DMS114 treated with DMSO at 0.1 percent for 48 hours (cell line): ENCODE measurements around the gene MOBP.
"Not testable (repeated sequence)": the region's sequence is repeated elsewhere in the genome, so short reads cannot be mapped to it uniquely, and the experiment has no call there.

Source experiments
- DNase-seq: peaks from one replicate; lab custom pipeline; 2025; ENCODE audit not compliant: unreplicated experiment; lab: John Stamatoyannopoulos, UW

Gene MOBP

GRCh38 chr3:39467394-39468107, at the start of gene MOBP:
Gene MOBP, plus strand, starts transcription at chr3:39467680. Its CDS starts 34,390 bp downstream, at chr3:39502070.
- DNase-seq = no peak

- DNase-seq = not testable (repeated sequence)
These were observed 48.8 kb upstream of the MOBP start for GRCh38 chr3:39418556-39419225.

- DNase-seq = no peak
These were observed 47.7 kb upstream of the MOBP start for GRCh38 chr3:39419742-39420315.

DNA sequence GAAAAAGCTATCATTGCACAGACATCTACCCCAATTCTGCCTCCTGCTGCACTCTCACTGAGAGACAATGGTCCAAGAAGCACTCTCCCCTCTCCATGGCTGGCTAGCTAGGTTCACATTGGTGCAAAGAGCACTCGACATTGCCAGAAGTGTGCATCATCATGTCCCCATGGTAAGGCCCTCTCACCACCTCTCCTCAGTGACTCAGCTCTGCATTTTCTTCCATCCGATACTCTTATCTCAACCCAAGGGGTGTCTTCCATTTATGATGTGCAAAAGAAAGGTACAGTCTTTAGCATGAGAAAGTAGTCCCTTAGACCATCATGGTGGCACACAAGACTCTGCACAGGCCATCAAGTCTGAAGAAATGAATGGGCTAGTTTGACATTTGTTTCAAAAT, 46.9 kb upstream of the MOBP start:
- DNase-seq = no peak

DNA sequence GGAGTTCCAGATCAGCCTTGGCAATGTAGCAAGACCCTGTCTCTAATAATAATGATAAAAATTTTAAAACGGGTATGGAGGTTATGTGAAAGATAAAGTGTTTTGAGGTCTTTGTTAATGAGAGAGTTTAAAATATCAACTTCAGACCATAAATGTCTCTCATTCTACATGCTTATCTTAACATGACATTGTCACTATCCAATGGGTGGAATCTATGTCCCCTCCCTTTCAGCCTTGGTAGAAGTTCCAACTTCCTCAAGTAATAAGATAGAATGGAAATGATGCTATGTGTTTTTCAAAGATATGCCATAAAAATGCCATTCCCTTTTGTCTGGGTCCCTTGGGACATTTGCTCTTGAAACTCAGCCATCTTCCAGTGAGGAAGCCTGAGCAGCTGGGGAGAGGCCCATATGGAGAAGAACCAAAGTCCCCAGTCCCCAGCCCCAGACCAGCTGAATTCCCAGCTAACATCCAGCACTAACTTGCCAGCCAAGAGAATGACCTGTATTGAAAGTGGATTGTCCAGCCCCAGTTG, 44.0 kb upstream of the MOBP start:
- DNase-seq = no peak

DNA sequence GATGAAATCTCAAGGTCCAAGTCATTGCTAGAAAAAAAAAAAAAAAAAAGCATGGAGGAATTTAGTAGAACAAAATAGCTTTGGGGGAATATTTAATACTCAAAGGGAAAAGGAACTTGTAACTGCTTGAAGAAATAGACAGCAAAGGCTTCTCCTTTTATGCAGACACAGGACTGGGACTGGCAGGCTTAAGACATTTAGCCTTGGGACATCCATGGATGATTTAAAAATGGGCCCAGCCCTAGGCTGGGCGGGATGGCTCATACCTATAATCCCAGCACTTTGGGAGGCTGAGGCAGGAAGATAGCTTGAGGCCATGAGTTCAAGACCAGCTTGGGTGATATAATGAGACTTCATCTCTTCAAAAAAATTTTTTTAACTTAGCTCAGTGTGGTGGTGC, 41.2 kb upstream of the MOBP start:
- no peak for DNase-seq

- DNase-seq = no peak
These were observed 40.0 kb upstream of the MOBP start for GRCh38 chr3:39427506-39427905.

DNA sequence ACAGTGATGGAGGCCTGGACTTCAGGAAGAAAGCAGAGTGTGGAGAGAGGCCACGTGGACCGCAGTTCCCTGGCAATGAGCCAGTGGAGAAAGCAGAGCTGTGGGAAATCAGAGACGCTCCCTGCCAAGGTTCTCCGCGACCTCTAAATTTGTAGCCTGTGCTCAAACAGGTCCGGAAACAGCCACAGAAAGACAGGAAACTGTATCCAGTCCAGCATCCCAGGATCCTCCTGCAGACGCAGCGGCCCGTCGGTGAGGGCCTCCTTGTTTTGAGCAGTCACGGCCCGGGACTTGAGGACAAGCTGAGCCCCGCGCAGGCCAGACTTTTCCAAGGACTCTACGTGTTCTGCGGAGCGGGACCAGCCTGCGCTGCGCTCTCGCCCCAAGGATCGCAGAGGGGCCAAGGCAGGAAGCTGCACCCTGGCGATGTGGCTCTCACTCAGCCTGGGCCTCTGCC, 38.7 kb upstream of the MOBP start:
- DNase-seq = no peak

DNA sequence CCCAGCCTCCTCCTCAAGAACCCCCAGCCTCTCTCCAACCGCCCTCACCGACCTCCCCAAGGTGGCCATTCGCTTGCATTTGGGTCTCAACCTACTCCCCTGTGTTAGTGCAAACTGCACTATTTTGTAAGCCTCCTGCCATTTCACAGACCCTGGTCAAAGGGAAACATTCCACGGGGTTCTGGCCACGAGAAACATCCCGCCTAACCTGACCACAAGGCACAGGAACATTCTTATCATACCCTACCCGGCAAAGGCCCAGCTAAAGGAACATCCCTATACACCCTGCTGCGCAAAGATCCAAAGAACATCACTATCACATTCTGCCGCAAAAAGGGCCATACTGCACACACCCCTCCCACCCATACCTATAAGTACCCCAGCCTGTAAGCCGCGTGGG, 38.0 kb upstream of the MOBP start:
- no peak for DNase-seq

DNA sequence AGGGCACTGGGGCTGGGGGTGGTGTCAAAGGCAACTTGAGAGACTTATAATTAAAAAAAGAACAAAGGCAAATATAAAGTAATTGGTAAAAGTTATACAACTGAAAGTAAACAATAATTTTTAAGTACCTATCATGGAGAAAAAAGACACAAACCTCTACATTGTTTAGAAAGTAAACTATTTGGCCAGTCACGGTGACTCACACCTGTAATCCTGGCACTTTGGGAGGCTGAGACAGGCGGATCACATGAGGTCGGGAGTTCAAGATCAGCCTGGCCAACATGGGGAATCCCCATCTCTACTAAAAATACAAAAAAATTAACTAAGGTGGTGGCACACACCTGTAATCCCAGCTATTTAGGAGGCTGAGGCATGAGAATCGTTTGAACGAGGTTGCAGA, 35.1 kb upstream of the MOBP start:
- DNase-seq = no peak

GRCh38 chr3:39433642-39434041, 33.8 kb upstream of the MOBP start:
- DNase-seq = no peak

DNA sequence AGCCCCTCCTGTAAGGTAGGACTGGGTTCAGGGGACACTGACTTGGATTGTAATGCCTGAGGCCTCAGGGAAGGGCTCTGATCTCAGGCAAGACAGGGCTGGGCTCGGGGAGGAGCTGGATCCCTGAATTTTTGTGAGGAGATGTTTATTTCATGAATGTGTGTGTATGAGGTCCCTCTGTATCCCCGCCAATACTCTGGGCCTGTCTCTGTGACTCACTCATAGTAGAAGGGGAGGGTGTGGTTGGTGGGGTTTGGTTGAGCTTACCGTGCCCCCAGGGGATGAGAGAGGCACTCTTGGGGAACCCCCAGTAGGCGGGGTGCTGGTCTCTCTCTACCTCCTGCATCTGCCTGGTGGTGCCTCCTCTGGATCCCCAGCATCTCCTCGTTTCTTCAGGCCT, 32.9 kb upstream of the MOBP start:
- DNase-seq = no peak

- DNase-seq = no peak
These were observed 32.3 kb upstream of the MOBP start for GRCh38 chr3:39435006-39435748.

GRCh38 chr3:39438880-39439279, 28.6 kb upstream of the MOBP start:
- DNase-seq = no peak

GRCh38 chr3:39440316-39440715, 27.2 kb upstream of the MOBP start:
- no peak for DNase-seq

DNA sequence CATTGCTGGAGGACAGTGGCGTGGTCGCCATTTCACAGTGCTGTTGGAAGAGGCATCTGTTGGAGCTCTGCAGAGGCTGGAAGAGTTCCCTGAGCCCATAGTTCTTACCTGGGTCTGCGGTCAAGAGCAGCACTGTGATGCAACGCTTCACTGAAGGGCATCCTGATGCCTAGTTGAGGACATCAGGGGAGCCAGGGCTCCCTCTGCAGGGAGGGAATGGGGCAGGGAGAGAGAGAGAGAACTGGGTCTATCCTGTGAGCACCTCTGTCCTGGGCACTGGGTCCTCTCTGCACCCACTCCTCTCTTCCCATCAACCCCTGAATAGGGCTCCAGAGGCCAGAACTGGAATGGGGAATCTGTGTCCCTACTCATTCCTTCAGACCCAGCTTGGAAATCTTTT, 23.9 kb upstream of the MOBP start:
- DNase-seq = no peak

DNA sequence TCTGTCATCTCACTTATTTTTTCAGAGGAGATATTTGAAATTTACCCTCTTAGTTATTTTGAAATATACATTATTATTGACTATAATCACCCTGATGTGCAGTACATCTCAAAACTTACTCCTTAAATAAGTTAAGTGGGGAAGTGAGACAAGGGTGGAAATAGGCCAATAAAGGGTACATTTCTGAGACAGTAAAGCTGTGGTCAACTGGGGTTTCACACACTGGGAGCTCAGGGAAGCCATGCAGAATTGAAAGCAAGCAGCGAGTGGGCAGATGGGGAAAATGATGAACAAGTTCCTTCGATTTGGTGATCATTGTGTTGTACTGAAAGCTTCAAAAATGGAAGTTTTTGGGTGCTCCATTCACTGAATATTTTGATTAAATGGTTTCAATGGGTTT, 21.6 kb upstream of the MOBP start:
- DNase-seq = no peak

GRCh38 chr3:39446444-39446843, 21.0 kb upstream of the MOBP start:
- DNase-seq = no peak

DNA sequence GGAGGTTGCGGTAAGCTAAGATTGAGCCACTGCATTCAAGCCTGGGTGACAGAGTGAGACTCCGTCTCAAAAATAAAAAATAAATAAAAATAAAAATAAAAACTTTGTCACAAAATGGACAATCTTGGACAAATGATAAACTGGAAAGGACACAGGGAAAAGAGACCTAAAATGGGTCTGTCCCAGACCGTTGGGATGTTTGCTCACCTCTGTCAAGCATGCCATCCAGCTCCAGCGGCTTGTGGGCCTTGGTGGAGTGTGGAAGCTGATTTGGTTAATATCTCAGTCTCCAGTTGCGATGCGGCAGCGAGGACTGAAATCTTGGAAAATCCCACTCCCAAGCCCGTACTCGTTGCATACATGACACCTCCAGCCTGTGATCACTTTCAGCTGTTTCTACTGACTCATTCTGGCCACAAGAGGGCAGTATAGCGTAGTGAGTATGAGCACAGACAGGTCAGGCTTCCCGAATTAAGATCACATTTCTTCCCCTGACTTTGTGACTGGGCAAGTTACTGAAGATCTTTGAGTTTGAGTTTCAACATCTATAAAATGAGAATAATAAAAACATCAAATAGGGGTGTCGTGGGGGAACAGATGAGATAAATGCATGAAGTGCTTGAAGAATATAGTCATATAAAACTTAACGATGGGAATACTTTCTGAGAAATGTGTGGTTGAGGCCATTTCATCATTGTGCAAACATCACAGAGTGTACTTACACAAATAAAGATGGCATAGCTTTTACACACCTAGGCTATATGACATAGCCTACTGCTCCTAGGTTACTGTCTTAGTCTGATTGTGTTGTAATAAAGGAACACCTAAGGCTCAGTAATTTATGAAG, 19.6 kb upstream of the MOBP start:
- DNase-seq = peak; percentile 60

DNA sequence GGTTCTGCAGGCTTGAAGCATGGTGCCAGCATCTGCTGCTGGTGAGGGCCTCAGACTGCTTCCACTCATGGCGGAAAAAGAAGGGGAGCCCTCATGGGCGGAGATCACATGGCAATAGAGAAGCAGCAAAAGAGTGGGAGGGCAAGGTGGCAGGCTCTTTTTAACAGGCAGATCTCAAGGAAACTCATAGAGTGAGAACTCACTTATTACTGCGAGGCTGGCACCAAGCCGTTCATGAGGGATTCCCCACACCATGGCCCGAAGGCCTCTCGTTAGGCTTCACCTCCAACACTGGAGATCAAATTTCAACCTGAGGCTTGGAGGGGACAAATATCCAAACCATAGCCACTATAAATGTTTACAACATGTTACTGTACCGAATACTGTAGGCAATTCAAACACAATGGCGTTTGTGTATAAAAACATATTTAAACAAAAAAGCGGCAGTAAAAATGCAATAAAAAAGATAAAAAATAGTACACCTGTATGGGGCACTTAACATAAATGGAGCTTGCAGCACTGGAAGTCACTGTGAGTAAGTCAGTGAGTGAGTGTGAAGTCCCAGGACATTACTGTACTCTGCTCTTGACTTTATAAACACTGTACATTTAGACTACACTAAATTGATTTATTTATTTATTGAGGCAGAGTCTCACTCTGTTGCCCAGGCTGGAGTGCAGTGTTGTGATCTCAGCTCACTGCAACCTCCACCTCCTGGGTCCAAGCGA, 18.8 kb upstream of the MOBP start:
- no peak for DNase-seq
